Measurements from ENCODE around the gene ARID1B.

ARID1B gene

DNA sequence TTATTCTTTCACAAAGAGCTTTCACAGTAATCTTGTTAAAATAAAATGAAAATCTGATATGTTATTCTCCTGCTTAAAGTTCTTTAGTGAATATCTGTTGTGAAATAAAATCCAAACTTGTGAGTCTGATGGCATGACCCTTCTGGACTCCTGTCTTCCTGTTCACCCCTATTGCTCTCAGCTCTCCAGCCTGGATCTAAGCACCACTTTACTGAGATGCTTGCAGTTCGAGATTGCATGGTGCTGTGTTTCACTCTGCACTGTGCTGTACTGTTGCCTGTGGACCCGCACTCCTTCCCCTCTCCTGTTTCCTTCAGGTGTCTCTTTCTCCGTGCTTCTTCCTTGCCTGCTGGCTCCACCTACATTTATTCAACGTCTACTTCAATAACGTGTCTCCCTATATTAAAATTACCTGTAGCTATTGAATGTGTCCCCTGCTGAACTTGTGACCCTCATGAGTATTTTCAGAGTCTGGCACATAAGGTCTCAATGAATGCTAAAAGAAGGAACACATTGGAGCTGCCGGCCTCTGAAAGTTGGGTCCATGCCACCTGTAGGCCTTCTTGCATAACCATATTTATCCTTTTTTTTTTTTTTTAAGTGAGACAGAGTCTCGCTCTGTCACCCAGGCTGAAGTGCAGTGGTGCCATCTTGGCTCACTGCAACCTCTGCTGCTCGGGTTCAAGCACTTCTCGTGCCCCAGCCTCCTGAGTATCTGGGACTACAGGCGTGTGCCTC is 100.1 kb downstream of the ARID1B start:
- no peak for DNase-seq (ENCODE audit: low read depth in 2 of 2)

DNA sequence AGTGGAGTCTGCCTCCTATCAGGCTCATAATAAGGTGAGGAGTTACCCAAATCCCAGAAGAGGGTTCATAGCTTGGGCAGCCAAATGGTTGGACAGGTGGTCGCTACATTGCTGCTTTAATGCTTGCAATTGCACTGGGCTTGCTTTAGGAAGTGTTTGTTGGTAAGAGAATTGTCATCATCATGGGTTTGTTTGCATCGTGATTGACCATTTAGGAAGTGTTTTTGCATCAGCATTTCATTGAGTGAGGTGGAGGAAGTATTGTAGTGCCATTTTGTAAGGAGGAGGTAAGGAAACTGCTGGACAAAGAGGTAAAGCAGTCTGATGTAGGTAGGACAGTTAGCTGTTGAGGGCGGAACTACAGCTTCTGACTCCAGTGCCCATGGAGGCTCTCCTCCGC is 101.5 kb downstream of the ARID1B start:
- DNase-seq (ENCODE audit: low read depth in 2 of 2) = no peak

GRCh38 chr6:156879186-156879585 is 102.0 kb downstream of the ARID1B start:
- DNase-seq (ENCODE audit: low read depth in 2 of 2) = no peak

DNA sequence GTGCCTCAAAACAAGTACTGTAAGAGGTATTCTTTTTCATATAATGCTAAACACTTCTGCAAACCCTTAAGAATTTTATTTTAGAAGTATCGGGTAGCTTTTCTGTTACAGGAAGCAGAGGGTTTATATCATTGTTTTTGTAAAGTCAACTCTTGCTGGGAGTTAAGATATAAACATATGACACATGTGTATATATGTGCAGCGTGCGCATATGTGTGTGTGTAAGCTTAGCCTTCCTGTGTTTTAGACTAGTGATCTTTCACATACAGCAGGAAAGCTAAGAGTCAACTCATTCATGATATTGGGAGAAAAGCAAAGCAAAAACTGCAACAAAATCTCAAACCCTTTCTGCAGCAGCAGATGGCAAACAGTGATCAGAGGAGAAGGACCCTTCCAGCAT is 102.4 kb downstream of the ARID1B start:
- DNase-seq (ENCODE audit: low read depth in 2 of 2) = no peak

DNA sequence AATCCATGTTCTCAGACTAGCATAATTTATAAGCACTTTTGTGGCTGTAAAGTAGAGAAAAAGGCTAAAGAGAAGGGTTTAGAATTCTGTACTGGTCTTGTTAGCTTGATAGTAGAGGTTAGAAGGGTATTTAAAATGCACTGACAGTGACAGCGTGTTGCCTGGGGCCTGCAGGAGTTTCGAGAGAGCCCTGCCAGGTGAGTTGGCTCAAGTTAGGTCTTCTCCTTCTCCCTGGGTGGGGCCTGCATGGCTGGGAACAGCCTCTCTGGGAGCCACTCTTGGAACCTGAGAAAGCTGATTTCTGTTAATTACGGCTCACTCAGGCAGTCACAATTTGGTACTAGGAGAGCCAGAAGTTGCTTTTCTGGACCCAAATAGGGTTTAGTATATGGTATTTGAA is 103.7 kb downstream of the ARID1B start:
- DNase-seq (ENCODE audit: low read depth in 2 of 2) = no peak

GRCh38 chr6:156881687-156882629 is 104.8 kb downstream of the ARID1B start:
- DNase-seq (ENCODE audit: low read depth in 2 of 2) = no peak

- no peak for DNase-seq (ENCODE audit: low read depth in 2 of 2)
Observed at GRCh38 chr6:156883497-156884252, 106.5 kb downstream of the ARID1B start.

- DNase-seq (ENCODE audit: low read depth in 2 of 2) = no peak
Observed at GRCh38 chr6:156884306-156884705, 107.1 kb downstream of the ARID1B start.

GRCh38 chr6:156885562-156885961 is 108.4 kb downstream of the ARID1B start:
- no peak for DNase-seq (ENCODE audit: low read depth in 2 of 2)

DNA sequence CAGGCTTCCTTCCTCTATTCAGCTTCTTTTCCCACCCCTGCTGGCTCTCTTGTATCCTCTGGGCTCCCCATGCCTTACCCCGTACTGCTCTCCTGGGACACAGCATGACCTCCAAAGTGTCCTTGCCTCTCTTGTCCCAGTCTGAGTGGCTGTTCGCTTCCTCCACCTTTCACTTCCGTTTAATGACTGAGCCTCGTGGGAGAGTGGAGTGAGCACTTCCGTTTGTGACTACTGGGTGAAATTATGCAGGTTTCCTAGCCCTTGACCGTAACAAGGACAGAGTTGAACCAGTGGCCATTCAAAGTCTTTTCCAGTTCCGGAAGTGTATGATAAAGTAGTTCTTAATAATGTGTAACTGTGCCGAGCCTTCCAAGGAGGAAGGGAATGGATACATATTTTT is 109.2 kb downstream of the ARID1B start:
- DNase-seq (ENCODE audit: low read depth in 2 of 2) = no peak

DNA sequence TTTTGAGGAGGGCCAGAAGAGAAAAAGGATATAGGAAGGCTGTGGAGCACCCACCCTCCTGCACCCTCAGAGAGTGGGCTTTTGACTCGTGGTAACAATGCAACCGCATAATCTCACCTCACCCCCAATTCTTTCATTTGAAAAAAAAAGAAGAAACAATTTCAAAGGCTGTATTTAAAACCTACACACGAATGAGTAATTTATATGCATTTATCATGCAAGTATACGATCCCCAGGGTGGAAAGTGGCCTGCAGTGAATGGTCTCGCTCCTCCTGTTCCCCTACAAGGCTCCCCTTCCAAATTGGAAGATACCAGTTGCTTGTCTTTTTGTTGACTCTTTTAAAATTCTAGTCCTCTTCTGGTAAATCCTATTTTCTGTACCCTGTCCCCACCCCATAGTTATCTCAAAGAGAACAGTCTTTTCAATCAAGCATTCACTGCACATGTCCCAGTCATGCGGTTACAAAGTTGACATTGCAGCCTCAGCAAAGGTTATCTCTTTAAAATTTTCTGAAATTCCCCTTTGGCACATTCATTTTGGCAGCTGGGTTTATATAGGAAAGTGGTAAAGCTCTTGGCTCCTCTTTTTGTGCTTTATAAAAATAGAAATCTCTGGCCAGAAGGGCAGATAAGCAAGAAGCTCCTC is 110.6 kb downstream of the ARID1B start:
- no peak for DNase-seq (ENCODE audit: low read depth in 2 of 2)

DNA sequence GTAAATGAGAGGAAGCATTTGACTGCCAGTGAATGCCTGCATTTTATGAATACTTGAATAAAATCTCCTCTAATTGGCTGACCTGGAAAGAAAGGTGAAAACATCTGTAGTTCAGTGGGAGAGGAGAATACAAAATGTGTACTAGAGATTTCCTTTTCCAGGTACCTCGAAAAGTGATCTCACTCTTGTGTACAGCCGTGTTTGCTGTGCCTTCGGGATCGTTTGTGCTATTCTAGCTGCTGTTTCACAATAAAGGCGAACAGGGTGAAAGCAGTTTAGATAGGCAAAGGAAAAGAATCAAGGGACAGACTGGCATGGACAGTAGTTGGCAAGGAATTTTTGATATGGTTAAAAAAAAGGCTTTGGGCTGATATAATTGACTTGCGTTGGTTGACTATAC is 112.3 kb downstream of the ARID1B start:
- no peak for DNase-seq (ENCODE audit: low read depth in 2 of 2)

DNA sequence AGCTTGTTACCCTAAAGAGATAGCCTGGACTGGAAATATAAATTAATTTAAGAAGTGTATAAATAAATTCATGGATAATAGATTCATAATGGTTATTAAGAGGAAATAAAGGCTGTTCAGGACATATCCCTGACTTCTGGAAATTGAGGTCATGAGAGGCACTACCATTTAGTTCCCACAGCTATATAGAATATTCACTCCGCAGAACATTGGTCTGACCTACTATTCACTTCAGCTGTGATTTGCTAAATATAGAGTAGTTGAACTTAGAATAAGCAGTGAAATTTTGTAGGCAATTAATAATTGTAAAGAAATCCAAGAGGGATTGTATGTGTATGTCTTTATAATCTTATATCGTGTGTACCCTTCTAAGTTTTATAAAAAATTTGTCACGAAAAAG is 112.8 kb downstream of the ARID1B start:
- DNase-seq (ENCODE audit: low read depth in 2 of 2) = no peak

GRCh38 chr6:156890627-156891314 is 113.6 kb downstream of the ARID1B start:
- DNase-seq (ENCODE audit: low read depth in 2 of 2) = no peak

DNA sequence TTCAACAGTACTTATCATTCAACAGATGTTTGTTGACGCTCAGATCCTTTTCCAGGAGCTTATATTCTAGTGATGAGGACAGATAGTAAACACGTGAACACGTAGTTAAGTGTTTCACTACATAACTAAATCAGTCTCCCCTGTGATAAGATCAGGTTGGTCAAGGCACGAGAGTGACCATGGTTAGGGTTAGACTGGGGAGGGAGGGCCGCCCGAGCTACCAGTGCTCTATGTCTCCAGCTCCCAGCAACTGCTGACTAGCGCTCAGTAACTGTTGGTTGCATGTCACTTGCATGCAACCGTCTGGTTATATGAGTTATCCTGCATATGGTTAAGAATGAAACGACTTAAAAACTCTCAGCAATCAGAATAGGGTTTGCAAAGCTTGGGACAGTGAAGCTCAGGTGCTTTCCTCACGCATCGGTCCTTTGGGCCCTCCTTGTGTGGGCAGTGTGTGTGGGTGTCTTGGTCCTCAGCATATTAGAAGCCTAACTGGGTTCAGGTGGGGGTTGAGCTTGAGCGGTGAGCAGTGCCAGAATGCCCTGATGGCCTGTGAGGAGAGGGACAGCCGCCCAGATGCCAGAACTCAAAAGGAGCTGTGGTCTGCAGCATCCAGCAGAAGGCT is 120.8 kb downstream of the ARID1B start:
- no peak for DNase-seq (ENCODE audit: low read depth in 2 of 2)

DNA sequence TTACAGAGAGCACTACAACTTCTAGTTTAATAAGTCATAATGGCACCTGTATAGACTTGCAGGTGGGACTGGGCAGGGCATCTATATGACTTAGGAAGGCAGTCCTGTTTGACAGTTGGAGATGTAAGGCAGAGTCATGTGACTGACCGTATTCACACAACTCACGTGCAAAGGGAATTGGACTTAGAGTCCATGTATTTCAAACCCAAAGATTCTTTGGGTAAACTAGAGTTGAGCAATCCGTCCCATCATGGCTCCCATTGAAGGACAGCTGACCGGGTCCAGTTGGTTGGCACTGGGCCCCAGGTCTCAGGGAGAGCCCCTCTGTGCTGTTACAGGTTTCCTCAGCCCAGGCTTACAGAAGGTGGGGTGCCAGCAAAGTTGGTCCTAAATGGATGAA is 121.9 kb downstream of the ARID1B start:
- DNase-seq (ENCODE audit: low read depth in 2 of 2) = no peak

GRCh38 chr6:156899532-156900135 is 122.5 kb downstream of the ARID1B start:
- no peak for DNase-seq (ENCODE audit: low read depth in 2 of 2)

DNA sequence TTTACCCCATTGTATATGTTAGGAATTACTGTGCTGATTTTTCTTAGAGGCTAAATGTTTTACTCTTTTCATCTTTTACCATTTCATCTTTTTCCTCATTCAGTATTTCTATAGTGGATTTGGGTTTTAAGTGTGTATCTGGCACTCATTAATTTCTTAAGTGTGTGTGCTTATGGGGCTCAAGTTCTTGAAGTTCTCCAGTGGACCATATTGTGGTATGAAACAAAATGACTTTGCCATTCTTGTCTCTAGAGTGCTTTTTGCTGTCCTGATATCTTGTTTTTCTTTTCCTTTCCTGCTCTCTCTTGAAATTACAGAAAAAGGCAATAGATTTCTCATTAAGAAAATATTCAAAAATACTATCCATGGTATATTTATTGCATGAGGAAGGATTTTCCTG is 123.1 kb downstream of the ARID1B start:
- DNase-seq (ENCODE audit: low read depth in 2 of 2) = no peak

- no peak for DNase-seq (ENCODE audit: low read depth in 2 of 2)
Observed at GRCh38 chr6:156901309-156902019, 124.3 kb downstream of the ARID1B start.

DNA sequence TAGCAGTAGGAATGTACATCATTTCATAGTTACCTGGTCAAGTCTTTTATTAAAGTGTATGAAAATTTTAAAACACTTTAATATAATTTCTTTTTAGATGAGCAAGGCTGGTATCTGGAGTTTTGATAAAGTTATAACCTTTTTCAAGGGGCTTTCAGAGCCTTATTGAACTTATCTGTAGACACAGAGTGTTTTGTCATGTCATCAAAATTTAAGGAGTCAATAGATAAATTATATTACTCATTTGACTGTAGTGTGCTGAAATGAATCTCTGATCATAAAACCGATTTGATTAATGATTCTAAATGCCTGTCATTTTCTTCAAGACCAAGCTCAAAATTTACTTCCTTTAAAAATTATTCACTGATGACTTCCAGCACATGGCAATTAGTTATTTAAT is 125.6 kb downstream of the ARID1B start:
- no peak for DNase-seq (ENCODE audit: low read depth in 2 of 2)

All from stimulated activated CD8-positive, alpha-beta memory T cell treated with anti-CD3 and anti-CD28 coated beads, Interleukin-15, amount 100 ng/mL, for 48 hours (primary cell).